GM21381 (cell line): ENCODE data around the gene CAMTA1.
A peak's percentile ranks its signal among the peaks of the same experiment; 100 is the strongest.

Experiments used
- ATAC-seq: cut with Tn5 transposase; IDR thresholded peaks from one replicate; pipeline ENCODE4 v1.9.1; 2021; ENCODE audit warnings: mild to moderate bottlenecking, moderate library complexity; ENCODE audit not compliant: unreplicated experiment

CAMTA1 gene

DNA sequence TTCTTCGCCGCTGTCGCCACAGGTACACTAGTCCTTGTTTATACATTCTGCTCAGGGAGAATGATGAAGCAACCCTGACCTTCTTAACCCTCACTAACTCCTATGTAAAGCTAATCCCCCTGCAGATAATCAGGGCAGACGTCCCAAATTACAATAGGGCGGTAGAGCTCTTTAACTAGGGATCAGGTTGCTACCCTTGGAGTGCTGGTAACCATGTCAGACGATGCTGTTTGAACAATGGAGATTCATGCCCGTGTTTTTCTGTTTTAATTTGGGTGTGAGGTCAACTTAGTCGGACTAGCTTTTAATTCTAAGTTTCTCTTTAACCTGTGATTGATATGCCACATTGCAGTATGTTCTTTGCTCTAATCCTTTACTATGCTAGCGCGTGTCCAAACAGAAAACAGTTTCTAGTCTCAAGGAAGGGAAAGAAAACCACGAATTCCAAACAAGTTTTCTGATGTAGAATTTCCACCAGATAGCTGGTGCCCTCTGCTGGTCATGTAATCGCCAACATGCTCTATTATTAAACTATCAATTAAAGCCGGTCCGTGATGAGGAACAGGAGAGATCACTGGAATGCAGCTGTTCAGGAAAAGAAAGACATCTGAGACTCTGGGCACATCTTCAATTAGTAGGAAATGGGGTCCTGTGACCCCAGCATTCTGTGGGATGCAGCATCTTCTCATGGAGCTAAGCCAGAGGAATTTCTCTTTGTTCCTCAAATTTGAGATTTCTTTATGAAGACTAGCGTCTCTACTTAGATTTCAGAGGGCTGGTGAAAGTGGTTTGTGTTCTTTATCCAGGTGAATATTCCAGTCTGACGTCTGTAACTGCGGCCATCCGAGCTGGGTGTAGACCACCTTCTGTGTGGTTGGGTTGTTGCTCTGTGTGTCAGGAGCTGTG, 967.5 kb downstream of the CAMTA1 start:
- no peak for ATAC-seq

DNA sequence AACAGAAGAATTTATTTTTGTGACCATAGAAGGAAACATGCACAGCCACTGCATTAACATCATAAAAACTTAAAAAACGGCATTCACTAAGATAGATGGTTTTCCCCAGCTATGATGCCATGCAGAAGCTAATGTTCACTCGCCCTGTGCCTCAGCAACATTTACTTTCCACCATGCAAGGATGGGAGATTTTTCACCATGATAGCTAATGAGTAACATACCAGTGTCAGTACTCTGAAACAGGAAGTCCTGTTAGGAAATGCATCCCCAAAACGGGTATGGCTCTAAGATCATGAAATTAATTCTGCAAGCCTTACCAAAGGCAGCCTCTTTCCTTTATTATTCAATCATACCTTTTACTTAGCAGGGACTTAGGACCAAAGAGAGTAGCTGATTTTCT, 968.4 kb downstream of the CAMTA1 start:
- no peak for ATAC-seq

DNA sequence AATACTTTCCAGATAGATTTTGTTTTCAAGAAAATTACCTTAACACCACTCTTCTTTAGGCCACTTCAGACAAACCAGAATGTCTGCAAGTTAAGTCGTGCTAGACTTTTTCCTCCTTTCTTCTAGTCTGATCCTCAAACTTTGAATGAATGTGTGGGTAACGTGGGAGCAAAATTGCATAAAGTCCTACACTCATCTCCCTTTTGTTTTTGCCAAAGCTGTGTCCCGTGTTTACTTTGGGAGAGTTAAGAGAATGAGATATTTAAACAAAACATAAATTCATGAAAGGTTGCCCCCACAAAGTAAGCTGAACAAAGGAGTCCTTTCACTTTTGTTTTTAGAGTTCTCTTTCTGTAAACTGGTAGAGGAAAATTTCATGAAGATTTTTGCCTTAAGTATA, 969.0 kb downstream of the CAMTA1 start:
- ATAC-seq, result no peak

DNA sequence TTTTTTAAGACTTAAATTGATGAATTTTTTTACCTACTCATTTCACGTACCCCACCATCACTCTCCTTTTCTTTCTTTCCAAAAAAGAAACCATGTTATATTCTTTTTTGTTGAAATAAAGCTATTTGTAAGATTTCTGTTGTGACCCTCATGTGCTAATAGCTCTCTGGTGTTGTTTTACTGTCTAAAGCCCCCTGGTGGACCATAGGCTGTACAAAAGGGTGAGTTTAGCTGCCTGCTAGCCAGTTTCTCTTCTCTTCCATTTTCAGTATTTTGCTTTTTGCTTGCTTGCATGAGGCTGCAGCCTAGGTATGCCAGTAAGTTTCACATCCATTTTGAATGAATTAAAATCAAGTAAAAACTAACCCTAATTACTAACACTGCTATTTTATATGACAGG, 970.2 kb downstream of the CAMTA1 start:
- ATAC-seq, result no peak

DNA sequence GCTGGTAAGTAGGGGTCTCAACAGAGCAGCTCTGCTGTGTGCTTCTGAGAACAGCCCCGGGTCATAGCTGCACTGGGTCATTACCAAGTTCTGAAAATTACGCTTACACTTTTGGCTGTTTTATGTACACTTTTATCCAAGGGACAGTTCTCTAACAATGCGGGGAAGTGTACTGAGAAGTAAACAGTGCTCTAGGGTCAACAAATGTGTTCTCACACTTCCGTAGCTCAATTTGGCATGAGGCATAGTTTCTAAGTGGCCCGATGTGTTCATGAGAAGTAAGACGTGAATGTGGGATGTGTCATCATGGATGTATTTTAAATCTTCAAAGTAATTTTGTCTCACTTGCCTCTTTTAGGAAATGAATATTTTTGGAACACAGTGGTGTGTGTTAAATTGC, 975.0 kb downstream of the CAMTA1 start:
- ATAC-seq, result no peak

DNA sequence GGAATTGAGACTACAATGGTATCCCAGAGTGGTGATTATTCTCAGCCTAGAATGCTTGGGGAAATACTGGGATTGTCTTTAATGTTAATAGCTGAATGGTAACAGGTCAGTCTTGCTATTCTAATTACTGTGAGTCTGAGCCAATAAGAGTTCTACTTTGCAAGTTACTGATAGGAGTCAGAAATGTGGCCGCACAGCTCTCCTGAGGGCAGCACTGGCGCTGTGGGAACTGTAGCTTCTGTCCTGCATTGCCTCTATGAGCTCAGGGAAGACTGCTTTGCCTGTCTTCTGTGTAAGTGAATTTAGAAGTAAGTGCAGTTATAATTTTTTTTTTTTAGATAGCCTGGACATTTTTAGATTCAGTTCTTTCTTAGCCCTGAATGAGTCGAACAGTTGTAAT, 975.8 kb downstream of the CAMTA1 start:
- ATAC-seq, result no peak

DNA sequence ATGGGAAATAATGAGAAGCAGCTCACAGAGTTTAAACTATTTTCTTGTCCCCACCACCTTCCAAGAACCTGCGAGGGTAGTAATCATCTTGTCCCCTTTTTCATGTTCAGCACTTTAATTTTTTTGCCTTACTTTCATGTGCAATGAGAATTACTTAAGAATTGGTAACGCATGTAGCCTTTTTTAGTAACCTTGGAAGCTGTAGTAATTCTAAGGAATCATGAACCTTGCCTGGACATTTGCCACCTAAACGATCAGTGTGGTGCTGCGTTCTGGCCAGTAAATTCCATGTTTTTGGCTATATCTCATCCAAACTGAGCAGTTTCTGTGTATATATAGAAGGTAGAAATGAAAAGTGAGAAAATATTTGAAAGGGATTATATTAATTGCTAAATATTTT, 981.9 kb downstream of the CAMTA1 start:
- ATAC-seq, result no peak

DNA sequence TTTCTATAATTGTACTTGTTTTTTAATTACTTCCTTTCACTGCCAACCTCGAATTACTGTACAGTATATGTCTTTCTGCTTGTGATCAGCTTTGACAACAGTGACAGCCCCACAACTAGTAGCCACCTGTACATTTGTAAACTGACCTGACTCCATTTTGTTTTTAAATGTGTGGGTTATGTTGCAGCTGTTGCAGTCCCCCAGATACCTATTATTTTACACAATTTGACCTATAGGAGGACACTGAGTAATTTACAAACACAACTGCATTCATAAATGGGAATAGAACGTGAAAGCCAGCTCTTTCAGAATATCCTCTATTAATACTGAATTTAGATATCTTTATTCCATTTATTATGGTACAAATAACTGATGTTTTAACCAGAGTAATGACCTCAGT, 983.3 kb downstream of the CAMTA1 start:
- ATAC-seq, result no peak

DNA sequence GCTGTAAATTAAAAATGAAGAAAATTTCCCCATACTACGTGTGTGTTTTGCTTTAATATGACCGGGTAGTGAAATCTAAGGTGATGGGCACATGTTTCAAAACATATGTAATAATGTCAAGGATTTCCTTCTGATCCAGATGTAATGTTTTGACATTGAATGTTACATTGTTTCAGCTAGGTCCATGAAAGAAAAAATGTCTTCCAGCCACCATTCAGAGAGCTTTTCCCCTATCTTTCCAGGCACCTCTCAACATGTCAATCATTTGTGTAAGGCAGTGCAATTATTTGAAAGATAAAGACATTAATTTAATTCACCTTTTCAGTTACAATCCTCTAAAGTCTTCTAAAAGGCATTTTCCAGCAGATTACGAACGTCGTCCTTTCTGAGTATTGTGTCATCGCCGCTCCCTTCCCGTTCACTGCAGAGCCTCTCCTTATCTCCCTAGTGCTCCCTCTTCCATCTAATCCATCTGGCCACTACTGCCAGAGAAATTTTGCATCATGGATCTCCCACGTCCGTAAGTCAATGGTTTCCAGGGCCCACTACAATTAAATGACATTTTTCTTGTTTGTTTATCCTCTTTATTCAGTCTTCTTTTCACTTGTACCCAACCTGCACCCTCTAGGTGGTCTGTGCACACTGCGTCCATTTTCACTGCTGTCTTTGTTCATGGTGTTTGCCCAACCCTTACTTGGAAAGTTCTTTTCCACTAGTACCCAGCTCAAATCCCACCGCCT, 984.6 kb downstream of the CAMTA1 start:
- no peak for ATAC-seq

DNA sequence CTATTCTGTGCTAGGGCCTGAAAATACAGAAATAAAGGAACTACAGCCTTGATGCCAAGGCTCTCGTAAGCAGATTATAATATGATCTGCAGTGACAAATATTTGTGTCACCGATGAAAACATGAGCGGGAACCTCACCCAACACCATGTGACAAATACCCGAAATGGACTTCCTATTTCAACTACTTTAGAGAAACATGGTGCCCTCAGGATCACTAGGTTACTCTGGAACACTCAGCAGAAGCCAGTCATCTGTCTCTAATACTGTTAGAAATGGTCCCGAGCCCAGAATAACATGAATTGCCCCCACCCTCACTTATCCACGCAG, 985.4 kb downstream of the CAMTA1 start:
- peak; percentile 22 for ATAC-seq

DNA sequence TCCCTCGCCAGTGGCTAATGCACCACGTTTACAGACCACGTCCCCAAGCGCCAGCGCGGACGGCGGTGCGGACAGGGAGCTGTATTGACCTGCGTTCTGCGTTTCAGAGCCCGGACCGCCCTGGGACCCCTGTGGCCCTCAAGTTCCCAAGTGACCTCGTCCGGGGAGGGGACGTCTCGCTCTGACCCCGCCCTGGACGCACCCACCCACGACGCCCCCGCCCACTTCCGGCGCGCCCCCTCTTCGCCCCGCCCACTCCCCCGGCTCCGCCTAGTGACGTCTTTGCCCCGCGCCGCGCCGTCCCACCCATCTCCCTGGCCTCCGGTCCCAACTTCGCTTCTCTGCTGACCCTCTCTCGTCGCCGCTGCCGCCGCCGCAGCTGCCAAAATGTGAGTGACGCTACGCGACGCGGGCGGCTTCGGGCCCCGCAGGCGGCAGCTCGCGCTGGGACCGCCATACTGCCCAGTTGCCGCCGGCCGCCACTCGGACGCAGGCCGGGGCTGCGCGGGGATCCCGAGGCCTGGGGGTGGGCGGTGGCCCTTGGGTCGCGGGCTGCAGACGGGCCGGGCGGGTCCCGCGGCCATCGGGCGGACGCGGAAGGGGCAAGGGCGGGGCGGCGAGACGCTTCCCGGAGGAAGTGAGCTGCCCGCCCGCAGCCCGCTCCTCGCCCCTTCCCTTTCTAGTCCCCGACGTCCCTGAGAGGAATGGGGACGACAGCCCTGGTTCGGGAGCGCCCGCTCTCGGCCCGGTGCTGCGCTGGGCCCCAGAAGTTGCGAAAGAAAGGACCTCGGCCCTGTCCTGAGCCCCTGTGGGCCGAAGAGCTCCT, 986.0 kb downstream of the CAMTA1 start, which contains the start of gene VAMP3:
TSS of gene VAMP3 (plus strand) at position 300 of the 826 bp plus-strand sequence. CDS start at position 388, 88 bp downstream.
- ATAC-seq, result peak; percentile 83

DNA sequence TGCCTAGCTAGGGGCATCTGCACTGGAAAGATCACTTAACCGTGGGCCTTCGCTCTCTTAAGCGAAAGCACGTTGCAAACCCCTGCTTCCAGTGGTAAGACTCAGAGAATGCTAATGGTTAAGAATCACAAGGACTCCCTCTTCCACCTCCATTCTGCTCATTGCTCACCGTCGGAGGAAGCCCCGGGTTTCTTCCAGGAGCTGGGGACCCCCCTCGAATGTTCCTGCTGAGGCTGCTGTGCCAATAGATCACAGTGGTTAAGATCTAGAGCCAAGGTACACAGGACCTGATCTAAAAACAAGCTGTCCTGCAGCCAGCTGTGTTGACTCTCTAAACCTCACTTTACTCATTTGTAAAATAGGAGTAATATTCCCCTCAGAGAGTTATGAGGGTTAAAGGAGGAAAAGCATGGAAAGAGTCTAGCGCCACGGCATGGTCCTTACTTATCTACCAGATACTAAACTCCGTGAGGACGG, 986.6 kb downstream of the CAMTA1 start:
- ATAC-seq, result no peak

DNA sequence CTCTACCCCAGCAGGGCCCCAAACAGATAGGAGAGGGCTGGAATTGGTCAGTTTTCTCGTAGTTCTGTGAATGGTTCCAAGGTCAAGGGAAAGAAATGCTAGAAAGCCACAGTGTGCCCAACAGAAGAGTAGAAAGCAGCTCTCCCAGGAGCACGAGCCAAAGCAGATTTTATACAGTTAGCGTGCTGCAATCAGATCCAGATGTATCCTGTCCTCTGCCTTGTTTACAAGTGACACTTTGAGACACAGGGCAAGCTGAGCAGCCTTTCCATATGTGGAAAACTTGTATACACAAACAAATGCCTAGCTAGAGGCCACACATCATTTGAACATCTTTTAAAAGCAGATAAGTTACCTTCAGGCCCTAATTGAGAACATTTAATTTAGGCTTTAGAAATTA, 992.3 kb downstream of the CAMTA1 start:
- no peak for ATAC-seq

DNA sequence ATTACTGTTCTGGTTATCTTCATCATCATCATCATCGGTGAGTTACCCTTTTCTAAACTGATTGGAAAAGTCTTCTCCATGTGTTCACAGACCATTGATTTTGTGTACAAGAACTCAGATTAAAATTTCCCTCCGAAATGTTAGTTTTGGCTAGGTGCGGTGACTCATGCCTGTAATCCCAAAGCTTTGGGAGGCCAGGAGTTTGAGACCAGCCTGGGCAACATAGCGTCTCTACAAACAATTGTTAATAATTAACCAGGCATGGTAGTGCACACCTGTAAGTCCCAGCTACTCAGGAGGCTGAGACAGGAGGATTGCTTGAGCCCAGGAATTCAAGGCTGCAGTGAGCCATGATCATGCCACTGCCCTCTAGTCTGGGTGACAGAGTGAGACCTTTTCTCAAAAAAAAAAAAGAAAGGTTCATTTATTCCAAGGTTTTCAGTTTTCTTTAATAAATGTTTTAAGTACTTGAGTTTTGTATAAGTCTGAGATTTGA, 992.9 kb downstream of the CAMTA1 start:
- ATAC-seq, result no peak

DNA sequence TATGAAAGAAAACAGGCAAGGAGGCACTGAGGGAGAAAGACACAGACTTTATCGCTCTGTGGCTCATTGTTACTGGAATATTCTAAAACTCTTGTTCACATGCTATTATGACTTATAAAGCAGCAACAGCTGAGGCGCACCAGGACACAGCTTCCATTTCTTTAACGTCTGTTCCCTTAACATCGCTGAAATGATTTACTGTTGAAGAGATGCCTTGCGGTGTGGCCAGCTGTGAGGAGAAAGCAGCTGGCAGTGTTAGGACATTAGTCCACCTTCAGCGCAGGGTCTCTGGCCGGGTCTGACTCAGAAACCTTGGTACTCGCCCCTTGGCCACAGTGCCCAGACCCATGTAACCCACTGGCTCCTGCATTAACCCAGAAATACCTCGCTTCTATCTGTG, 995.7 kb downstream of the CAMTA1 start:
- ATAC-seq, result no peak

DNA sequence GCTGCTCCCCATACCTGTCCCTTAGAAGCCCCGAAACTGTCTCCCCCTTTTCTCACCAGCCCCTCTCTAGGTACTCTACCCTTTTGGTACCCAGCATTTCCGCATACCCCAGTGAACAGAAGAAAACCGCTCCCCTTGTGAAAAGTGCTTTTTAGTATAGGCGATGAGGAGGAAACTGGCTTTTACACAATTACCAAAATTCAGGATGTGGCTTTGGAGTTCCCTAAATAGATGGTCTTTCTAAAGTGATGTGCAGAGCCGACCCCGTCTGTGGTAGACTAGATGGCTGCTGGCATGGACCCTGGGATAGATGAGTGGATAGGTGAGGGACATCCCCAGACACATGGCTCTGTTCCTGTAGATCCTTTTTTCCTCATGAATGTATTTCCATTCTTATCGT, 996.2 kb downstream of the CAMTA1 start:
- ATAC-seq, result no peak

DNA sequence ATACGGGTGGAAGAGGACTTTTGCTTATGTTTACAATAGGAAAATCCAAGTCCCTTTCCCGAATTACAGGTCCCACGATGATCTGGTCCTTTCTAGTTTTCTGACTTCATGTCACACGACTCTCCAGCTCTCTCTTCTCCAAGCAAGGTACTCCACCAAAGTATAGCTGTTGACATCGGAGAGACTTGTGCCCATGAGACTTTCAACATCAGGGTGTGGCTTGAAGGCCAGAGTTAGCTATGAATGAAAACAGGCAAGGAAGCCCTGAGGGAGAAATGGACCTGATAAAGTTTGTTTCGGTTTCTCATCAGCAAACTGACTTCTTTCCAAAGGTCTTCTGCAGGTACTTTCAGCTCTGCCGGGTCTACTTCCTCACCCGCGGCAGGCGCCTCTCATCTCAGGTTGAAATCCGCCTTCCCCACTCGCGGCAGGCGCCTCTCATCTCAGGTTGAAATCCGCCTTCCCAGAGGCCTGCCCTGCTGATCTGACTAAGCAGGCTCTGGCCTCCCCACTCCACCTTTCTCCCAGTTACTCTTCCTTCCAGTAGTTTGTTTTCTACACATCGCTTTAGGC, 996.8 kb downstream of the CAMTA1 start:
- ATAC-seq, result no peak

DNA sequence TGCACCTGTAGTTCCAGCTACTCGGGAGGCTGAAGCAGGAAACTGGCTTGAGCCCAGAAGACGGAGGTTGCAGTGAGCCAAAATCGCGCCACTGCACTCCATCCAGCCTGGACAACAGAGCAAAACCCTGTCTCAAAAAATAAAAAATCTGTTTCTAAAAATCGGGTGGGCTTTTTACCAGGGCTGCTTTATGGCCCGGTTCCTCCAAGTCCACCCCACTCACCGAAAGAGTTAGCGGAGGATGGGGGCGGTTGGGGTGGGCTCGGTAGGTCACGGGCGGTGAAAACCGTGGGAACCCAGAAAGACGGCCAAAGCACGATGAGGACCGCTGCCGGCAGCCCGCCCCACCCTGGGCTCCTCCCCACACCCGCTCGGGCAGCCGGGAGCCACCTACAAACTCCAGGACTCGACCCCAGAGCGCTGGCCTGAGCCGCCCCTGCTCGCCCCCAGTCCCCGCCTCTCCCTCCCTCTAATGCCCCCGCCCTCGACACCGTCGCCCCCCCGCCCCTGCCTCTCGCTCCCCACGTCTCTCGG, 998.0 kb downstream of the CAMTA1 start:
- no peak for ATAC-seq

DNA sequence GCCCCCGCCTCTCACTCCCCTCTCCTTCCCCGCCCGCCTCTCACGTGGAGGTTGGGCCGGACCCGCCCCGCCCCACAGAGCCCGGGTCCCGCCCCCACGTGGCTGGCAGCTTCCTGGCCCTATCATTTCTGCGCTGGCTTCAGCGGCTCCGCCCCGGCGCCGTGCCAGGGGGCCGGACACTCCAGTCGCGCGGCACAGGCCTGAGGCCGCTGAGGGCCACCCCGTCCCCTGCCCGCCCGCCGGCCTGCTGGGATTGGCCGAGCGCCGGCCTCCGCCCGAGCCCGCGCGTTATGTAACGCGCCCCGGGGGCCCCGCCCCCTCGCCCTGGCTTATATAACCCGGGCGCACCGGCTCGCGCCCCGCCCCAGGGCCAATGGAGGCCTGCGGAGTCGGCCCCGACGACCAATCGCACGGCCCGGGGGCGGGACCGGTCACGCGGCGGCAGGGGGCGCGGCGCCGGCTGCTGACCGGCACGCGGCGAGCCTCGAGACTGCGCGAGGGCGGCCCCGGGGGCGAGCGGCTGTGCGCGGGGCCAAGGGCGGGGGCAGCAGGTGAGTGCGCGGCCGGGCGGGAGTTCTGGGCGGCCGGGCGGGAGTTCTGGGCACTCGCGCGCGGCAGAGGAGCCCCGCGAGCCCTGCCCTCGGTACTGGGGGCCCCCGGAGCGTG, 998.7 kb downstream of the CAMTA1 start, which contains the start of gene PER3:
TSS of gene PER3 (plus strand) at position 466 of the 666 bp plus-strand sequence. CDS start 587 bp downstream, outside the sequence.
- ATAC-seq, result peak; percentile 91
